Measurements from ENCODE around the gene MTMR1.

- TF ChIP-seq, protein P1, sequence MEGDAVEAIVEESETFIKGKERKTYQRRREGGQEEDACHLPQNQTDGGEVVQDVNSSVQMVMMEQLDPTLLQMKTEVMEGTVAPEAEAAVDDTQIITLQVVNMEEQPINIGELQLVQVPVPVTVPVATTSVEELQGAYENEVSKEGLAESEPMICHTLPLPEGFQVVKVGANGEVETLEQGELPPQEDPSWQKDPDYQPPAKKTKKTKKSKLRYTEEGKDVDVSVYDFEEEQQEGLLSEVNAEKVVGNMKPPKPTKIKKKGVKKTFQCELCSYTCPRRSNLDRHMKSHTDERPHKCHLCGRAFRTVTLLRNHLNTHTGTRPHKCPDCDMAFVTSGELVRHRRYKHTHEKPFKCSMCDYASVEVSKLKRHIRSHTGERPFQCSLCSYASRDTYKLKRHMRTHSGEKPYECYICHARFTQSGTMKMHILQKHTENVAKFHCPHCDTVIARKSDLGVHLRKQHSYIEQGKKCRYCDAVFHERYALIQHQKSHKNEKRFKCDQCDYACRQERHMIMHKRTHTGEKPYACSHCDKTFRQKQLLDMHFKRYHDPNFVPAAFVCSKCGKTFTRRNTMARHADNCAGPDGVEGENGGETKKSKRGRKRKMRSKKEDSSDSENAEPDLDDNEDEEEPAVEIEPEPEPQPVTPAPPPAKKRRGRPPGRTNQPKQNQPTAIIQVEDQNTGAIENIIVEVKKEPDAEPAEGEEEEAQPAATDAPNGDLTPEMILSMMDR (conservative IDR thresholded peaks at IDR 0.05 in 1 of 2, IDR thresholded peaks at IDR 0.05 in 1 of 2; ENCODE audit: extremely low read depth in 1 of 2, insufficient read depth in 1 of 2, low read depth in 1 of 2, low read length in 2 of 2): no peak
- TF ChIP-seq EZH2 (IDR thresholded peaks at IDR 0.05; ENCODE audit: borderline replicate concordance, low read length): no peak
Observed at GRCh38 chrX:150768580-150769190, 75.5 kb downstream of the MTMR1 start.

Data from mammary epithelial cell (primary cell).